GM08714 (cell line): Measurements from ENCODE around the gene TARP.
A peak's percentile ranks its signal among the peaks of the same experiment; 100 is the strongest.

ENCODE experiments used
- H3K4me3 ChIP-seq: fragments of 200-500 bp; sonication (Bioruptor generic); 2 replicates; pipeline ENCODE4 v1.5.1; 2014; ENCODE audit warnings: mild to moderate bottlenecking, low read length, inconsistent platforms
- ZNF274 ChIP-seq: IDR thresholded peaks from 2 replicates; pipeline ENCODE4 v1.6.1; 2012; ENCODE audit warnings: mild to moderate bottlenecking, low read depth, low read length

The TARP gene

GRCh38 chr7:38273286-38273995 is at the start of gene TARP:
TARP (minus strand) TSS chr7:38273636.
- no peak for TF ChIP-seq ZNF274
- H3K4me3 ChIP-seq = no peak within 1 kb of the TSS

- H3K4me3 ChIP-seq = no peak overlapping the region
- TF ChIP-seq ZNF274 = no peak
Observed at GRCh38 chr7:38323156-38323555, 49.7 kb upstream of the TARP start.

- no peak for TF ChIP-seq ZNF274
- H3K4me3 ChIP-seq = no peak overlapping the region
Observed at GRCh38 chr7:38322461-38322860, 49.0 kb upstream of the TARP start.

- TF ChIP-seq ZNF274 = no peak
- no peak overlapping the region for H3K4me3 ChIP-seq
Observed at GRCh38 chr7:38321967-38322366, 48.5 kb upstream of the TARP start.

- H3K4me3 ChIP-seq = no peak overlapping the region
- TF ChIP-seq ZNF274 = no peak
Observed at GRCh38 chr7:38321515-38321944, 48.1 kb upstream of the TARP start.

- H3K4me3 ChIP-seq = no peak overlapping the region
- no peak for TF ChIP-seq ZNF274
Observed at GRCh38 chr7:38321050-38321449, 47.6 kb upstream of the TARP start.

- TF ChIP-seq ZNF274 = no peak
- H3K4me3 ChIP-seq = no peak overlapping the region
Observed at GRCh38 chr7:38319873-38320272, 46.4 kb upstream of the TARP start.

- H3K4me3 ChIP-seq = no peak overlapping the region
- TF ChIP-seq ZNF274 = no peak
Observed at GRCh38 chr7:38318803-38319416, 45.5 kb upstream of the TARP start.

- TF ChIP-seq ZNF274 = no peak
- H3K4me3 ChIP-seq = no peak overlapping the region
Observed at GRCh38 chr7:38318241-38318640, 44.8 kb upstream of the TARP start.

GRCh38 chr7:38317515-38317914 is 44.1 kb upstream of the TARP start:
- TF ChIP-seq ZNF274 = no peak

GRCh38 chr7:38316733-38317360 is 43.4 kb upstream of the TARP start:
- no peak overlapping the region for H3K4me3 ChIP-seq
- TF ChIP-seq ZNF274 = no peak

More at GRCh38 chr7:38317515-38317914, 44.1 kb upstream of the TARP start:
- no peak overlapping the region for H3K4me3 ChIP-seq

- TF ChIP-seq ZNF274 = no peak
- no peak overlapping the region for H3K4me3 ChIP-seq
Observed at GRCh38 chr7:38315410-38315809, 42.0 kb upstream of the TARP start.

GRCh38 chr7:38312821-38313220 is 39.4 kb upstream of the TARP start:
- TF ChIP-seq ZNF274 = no peak
- H3K4me3 ChIP-seq = no peak overlapping the region

GRCh38 chr7:38311329-38311937 is 38.0 kb upstream of the TARP start:
- H3K4me3 ChIP-seq = peak overlapping the region; percentile 70

More at GRCh38 chr7:38311329-38311937, 38.0 kb upstream of the TARP start:
- TF ChIP-seq ZNF274 = no peak
